GM23248 (cell line): ENCODE results near the gene NPC1L1. TPM values are rescaled to one million over a fixed set of nuclear protein-coding genes. Genes with fewer than 3 reads are reported as not detected.

ENCODE experiments used
- DNase-seq: peaks from one replicate; pipeline ENCODE4 v3.0.0-alpha.2; 2015
- H2AFZ ChIP-seq: fragments of 200-600 bp; sonication (generic); 2 replicates; pipeline ENCODE4 v1.6.1; 2016; ENCODE audit warnings: antibody characterized with exemption
- H3F3A ChIP-seq: fragments of 200-600 bp; sonication (generic); 2 replicates; pipeline ENCODE4 v1.6.1; 2016; ENCODE audit warnings: mild to moderate bottlenecking, antibody characterized with exemption, mixed run types; ENCODE audit not compliant: insufficient read depth
- H3K27ac ChIP-seq: fragments of 200-600 bp; sonication (generic); 2 replicates; pipeline ENCODE4 v1.5.1; 2016; ENCODE audit warnings: mild to moderate bottlenecking
- H3K27me3 ChIP-seq: fragments of 200-600 bp; sonication (generic); replicated peaks from 2 replicates; pipeline ENCODE4 v1.6.1; 2016; ENCODE audit warnings: mild to moderate bottlenecking; ENCODE audit not compliant: insufficient read depth
- H3K36me3 ChIP-seq: fragments of 200-600 bp; sonication (generic); 2 replicates; pipeline ENCODE4 v1.6.1; 2016; ENCODE audit warnings: low read depth, mild to moderate bottlenecking
- H3K4me1 ChIP-seq: fragments of 200-600 bp; sonication (generic); 2 replicates; pipeline ENCODE4 v1.6.1; 2016; ENCODE audit warnings: mild to moderate bottlenecking; ENCODE audit not compliant: insufficient read depth
- H3K4me2 ChIP-seq: fragments of 200-600 bp; sonication (generic); one replicate; pipeline ENCODE4 v1.6.1; 2016; ENCODE audit warnings: mild to moderate bottlenecking; ENCODE audit not compliant: unreplicated experiment
- H3K4me3 ChIP-seq: fragments of 200-600 bp; sonication (generic); 2 replicates; pipeline ENCODE4 v1.5.1; 2016; ENCODE audit warnings: mild to moderate bottlenecking
- H3K79me2 ChIP-seq: fragments of 200-600 bp; sonication (generic); 2 replicates; pipeline ENCODE4 v1.6.1; 2016; ENCODE audit warnings: mild to moderate bottlenecking; ENCODE audit not compliant: insufficient read depth
- H3K9ac ChIP-seq: fragments of 200-600 bp; sonication (generic); 2 replicates; pipeline ENCODE4 v1.6.1; 2016; ENCODE audit warnings: mild to moderate bottlenecking
- H3K9me2 ChIP-seq: fragments of 200-600 bp; sonication (generic); 2 replicates; pipeline ENCODE4 v1.6.1; 2016; ENCODE audit warnings: mixed run types, mild to moderate bottlenecking, moderate library complexity; ENCODE audit not compliant: insufficient read depth
- H3K9me3 ChIP-seq: fragments of 200-600 bp; sonication (generic); one replicate; pipeline ENCODE4 v1.6.1; 2017; ENCODE audit warnings: low read depth
- H4K20me1 ChIP-seq: fragments of 200-600 bp; sonication (generic); 2 replicates; pipeline ENCODE4 v1.6.0; 2016; ENCODE audit not compliant: insufficient read depth
- EZH2 ChIP-seq: fragments of 200-600 bp; sonication (generic); IDR thresholded peaks from 2 replicates; pipeline ENCODE4 v1.6.1; 2018; ENCODE audit warnings: antibody characterized with exemption, mild to moderate bottlenecking; ENCODE audit not compliant: insufficient read depth, poor library complexity, severe bottlenecking
- EZH2phosphoT487 ChIP-seq: fragments of 200-600 bp; sonication (generic); IDR thresholded peaks from 2 replicates; pipeline ENCODE4 v1.6.1; 2018; ENCODE audit warnings: antibody characterized with exemption, moderate library complexity, mild to moderate bottlenecking, low read depth; ENCODE audit not compliant: insufficient read depth
- WGBS, 2 experiments: methylation state at CpG; one replicate each; pipeline ENCODE4 v1.1.6; 2015 to 2017; ENCODE audit warnings: low lambda C conversion rate in 2 of 2, low coverage in 1 of 2; ENCODE audit errors: missing lambda C conversion rate in 2 of 2; 5-methylcytosine and 5-hydroxymethylcytosine counted together
- in situ Hi-C: fragments of 300-500 bp; cut with MboI; formaldehyde crosslinking; loops from 2 replicates; pipeline ENCODE4 v1.15.0; 2020
- polyA plus RNA-seq: library from polyadenylated mRNA; unstranded; fragments of >200 nt; fragmentation: Nextera tagmentation; extraction: Ambion mirVana; gene quantifications from 2 replicates; pipeline ENCODE4 v1.2.1, GENCODE V29; 2016
- total RNA-seq: library from RNA; depleted of rRNA; stranded (reverse); fragments of >200 nt; shearing (Covaris generic); gene quantifications from 2 replicates; pipeline ENCODE4 v1.2.3, GENCODE V29; 2014

NPC1L1 gene
- total and polyA plus RNA-seq, 2 experiments from 2014 or later = not detected

DNA sequence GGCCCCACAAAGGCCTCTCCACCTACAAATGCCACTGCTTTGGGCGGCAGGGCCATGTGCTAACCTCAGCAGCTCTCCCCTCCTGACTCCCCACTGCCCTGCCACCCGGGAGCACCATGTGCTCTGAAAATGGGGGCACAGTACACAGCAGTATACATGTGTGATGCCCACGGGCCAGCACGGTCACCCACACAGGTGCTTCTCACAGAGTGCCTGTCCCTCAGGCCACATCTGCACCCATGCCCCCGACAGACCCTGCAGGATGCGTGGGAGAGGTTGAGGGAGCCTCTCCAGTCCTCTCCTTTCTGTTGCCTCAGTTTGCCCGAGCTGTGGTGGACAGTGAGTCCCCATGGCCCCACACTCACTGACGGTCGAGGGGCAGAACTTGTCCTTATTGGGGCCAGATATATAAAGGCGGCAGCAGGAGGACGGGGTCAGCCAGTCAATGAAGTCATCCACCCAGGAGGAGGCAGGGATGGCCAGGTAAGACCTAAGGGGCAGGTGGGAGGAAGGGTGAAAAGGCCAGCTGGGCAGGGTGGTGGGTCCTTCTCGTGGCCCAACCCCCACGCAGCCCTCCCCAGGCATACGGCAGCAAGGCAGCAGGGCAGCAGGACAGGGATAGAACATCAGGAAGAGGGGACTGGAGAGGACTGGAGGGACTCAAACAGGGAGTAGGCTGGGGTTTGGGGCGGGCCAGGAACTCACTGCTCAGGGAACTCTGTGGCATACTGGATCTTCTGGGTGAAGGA lies 19.6 kb downstream of the NPC1L1 start:
- H3K4me3 ChIP-seq = no peak overlapping the region
- H3K9ac ChIP-seq = no peak overlapping the region
- H3F3A ChIP-seq = no peaks in the 10 kb centered on the region
- H3K9me2 ChIP-seq = no peaks in the 10 kb centered on the region
- TF ChIP-seq EZH2phosphoT487 (no peak), EZH2 (no peak)
- no peaks in the 10 kb centered on the region for H3K36me3 ChIP-seq
- no peak overlapping the region for H2AFZ ChIP-seq
- H3K27me3 ChIP-seq = peaks cover 4% of the 10 kb centered on the region; the same call in 1 of the 2 replicates
- no peak for DNase-seq
- in situ Hi-C loops = no loop called here
- no peaks in the 10 kb centered on the region for H3K9me3 ChIP-seq
- H3K79me2 ChIP-seq = no peaks in the 10 kb centered on the region
- 38 to 51% methylated on average over 14 to 15 of the region's 15 CpGs for WGBS, 2 experiments
- H3K27ac ChIP-seq = no peak overlapping the region
- no peak overlapping the region for H3K4me2 ChIP-seq
- H3K4me1 ChIP-seq = no peaks in the 10 kb centered on the region
- H4K20me1 ChIP-seq = no peaks in the 10 kb centered on the region

DNA sequence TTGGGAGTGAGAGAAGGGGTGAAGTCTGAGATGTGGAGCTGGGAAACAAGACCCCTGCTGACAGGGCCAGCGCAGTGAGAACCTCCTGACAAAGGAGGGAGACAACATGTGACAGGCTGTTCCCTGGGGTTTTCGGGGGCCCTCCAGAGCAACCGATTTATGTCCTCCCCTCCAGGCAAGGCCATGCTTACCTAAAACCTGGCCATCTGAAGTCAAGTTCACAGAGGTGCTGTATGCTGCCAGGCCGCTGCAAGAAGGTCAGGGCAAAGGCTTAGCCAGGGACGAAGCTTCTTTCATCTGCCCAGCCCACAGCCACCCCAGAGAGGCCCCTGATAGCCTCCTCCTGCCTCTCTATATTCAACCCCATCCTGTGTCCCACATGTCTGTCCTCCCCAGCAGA lies 20.6 kb downstream of the NPC1L1 start:
- Histone ChIP-seq H3K4me3 (no peak overlapping the region), H3K4me1 (no peaks in the 10 kb centered on the region), H3K9ac (no peak overlapping the region), H3K79me2 (no peaks in the 10 kb centered on the region), H3F3A (no peaks in the 10 kb centered on the region), H3K9me2 (no peaks in the 10 kb centered on the region), H2AFZ (no peak overlapping the region), H3K36me3 (no peaks in the 10 kb centered on the region), H4K20me1 (no peaks in the 10 kb centered on the region), H3K4me2 (no peak overlapping the region), H3K27ac (no peak overlapping the region), H3K27me3 (peaks cover 4% of the 10 kb centered on the region; the same call in 1 of the 2 replicates), H3K9me3 (no peaks in the 10 kb centered on the region)
- no peak for DNase-seq
- WGBS, 2 experiments = 66 to 81% methylated on average over 5 of the region's 5 CpGs
- in situ Hi-C loops = no loop called here
- TF ChIP-seq EZH2 = no peak
- TF ChIP-seq EZH2phosphoT487 = no peak

DNA sequence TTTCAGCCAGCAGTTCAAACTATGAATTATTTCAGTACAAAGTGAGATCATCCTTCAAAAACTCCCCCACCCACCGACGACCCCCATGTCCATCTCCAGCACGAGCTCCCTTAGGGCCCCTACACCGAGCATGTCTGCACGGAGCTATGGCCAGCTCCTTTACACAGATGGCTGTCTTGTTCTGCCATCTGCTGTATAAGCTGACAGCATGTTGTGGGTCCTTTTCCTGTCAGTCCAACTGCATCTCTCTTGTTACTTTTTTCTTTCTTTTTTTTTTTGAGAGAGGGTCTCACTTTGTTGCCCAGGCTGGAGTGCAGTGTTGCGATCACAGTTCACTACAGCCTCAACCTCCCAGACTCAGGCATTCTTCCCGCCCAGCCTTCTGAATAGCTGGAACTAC lies 21.6 kb downstream of the NPC1L1 start:
- Histone ChIP-seq H3K4me2 (no peak overlapping the region), H3F3A (no peaks in the 10 kb centered on the region), H3K27ac (no peak overlapping the region), H3K79me2 (no peaks in the 10 kb centered on the region), H3K4me3 (no peak overlapping the region), H3K36me3 (no peaks in the 10 kb centered on the region), H3K9ac (no peak overlapping the region), H4K20me1 (no peaks in the 10 kb centered on the region), H3K4me1 (no peaks in the 10 kb centered on the region), H2AFZ (no peak overlapping the region), H3K27me3 (peaks cover 4% of the 10 kb centered on the region; the same call in 1 of the 2 replicates), H3K9me2 (no peaks in the 10 kb centered on the region), H3K9me3 (no peaks in the 10 kb centered on the region)
- TF ChIP-seq EZH2 (no peak), EZH2phosphoT487 (no peak)
- 36 to 39% methylated on average over 7 of the region's 7 CpGs for WGBS, 2 experiments
- no peak for DNase-seq
- in situ Hi-C loops = no loop called here

DNA sequence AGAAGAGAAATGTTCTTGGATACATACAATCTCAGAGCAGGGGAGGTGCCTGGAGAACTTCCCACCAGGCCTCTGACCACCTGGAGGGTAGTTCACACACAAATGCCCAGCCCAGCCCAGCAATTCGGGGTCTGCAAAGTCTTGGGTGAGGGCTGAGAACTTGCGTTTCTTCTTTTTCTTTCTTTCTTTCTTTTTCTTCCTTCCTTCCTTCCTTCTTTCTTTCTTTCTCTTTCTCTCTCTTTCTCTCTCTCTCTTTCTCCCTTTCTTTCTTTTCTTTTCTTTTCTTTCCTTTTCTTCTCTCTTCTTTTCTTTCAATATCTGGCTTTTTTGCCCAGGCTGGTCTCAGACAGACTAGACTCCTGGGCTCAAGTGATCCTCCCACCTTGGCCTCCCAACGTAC lies 22.4 kb downstream of the NPC1L1 start:
- no peaks in the 10 kb centered on the region for H4K20me1 ChIP-seq
- H3F3A ChIP-seq = no peaks in the 10 kb centered on the region
- H3K4me2 ChIP-seq = no peak overlapping the region
- H3K4me1 ChIP-seq = no peaks in the 10 kb centered on the region
- DNase-seq = no peak
- no peaks in the 10 kb centered on the region for H3K9me3 ChIP-seq
- no peak overlapping the region for H3K9ac ChIP-seq
- no peak overlapping the region for H3K4me3 ChIP-seq
- H3K36me3 ChIP-seq = no peaks in the 10 kb centered on the region
- WGBS, 2 experiments = 58 to 64% methylated on average over 3 of the region's 3 CpGs
- H3K27ac ChIP-seq = no peak overlapping the region
- H3K27me3 ChIP-seq = peaks cover 4% of the 10 kb centered on the region; the same call in 1 of the 2 replicates
- no peaks in the 10 kb centered on the region for H3K79me2 ChIP-seq
- TF ChIP-seq EZH2phosphoT487 = no peak
- no peak for TF ChIP-seq EZH2
- in situ Hi-C loops = no loop called here
- no peaks in the 10 kb centered on the region for H3K9me2 ChIP-seq
- H2AFZ ChIP-seq = no peak overlapping the region
